HG02973 (cell line): ENCODE results near the gene BBS7.
A peak's percentile ranks its signal among the peaks of the same experiment; 100 is the strongest.

Source experiments
- ATAC-seq: cut with Tn5 transposase; IDR thresholded peaks from one replicate; pipeline ENCODE4 v1.9.1; 2021; ENCODE audit warnings: moderate library complexity; ENCODE audit not compliant: unreplicated experiment

Gene BBS7

DNA sequence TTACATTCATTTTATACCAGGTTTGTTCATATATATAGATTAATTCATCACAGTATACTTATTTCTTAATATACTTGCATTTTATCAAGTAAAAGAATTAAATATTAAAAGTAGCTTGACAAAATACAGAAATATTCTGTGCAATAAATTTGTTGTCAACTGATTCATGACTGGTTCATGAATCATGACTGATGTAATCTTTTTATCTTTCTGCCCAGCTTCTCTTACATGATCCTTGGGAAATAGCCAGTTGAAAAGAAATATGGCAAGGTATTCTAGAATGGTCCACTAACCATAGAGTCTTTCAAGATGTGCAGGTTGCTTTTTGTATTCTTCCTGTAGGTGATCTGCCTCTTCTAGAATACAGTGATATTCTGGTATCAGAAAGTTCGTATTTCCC, 42.4 kb downstream of the BBS7 start:
- no peak for ATAC-seq

DNA sequence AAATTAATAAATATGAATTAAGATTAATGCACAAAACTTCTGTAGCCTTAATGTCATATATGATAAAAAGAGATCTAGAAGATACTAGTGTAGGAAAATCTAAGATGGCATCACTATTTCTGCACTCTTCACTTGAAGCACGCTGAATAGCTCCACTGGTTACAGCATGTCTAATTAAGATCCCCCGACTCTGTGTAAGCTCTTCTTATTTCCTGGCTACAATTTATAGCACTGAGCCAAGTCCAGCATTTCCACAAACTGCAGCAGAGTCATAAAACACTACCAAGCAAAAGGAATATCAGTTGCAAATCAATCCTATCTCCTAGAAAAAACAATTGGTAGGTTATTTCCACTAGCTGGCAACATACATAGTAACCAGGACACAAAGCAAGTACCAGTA, 45.3 kb downstream of the BBS7 start:
- ATAC-seq, result no peak

- ATAC-seq, result no peak
Observed at GRCh38 chr4:121824171-121824527, 46.1 kb downstream of the BBS7 start.

- peak; percentile 90 for ATAC-seq
Observed at GRCh38 chr4:121823505-121824170, 46.6 kb downstream of the BBS7 start, which contains the start of gene CCNA2. Gene CCNA2, minus strand, starts transcription at chr4:121823883. Its CDS starts 255 bp downstream, at chr4:121823628.

GRCh38 chr4:121822796-121823504, 47.3 kb downstream of the BBS7 start:
- peak; percentile 46 for ATAC-seq

- no peak for ATAC-seq
Observed at GRCh38 chr4:121822047-121822446, 48.2 kb downstream of the BBS7 start.

- no peak for ATAC-seq
Observed at GRCh38 chr4:121819216-121819965, 50.9 kb downstream of the BBS7 start.

DNA sequence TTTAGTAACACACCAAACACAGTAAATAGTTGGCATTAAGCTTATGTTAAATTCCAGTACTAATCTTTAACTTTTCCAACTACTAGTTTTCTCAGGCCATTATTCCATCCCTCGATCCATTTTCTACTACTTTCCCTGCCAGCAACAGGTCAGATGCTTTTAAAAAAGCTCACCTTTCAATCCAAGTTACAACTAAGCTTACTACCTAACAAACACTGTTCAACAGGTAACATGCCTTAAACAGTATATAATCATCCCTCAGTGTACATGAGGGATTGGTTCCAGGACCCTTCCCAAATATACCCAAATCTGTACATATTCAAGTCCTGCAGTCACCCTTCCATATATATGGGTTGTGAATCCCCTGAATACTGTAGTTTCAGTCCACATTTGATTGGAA, 52.1 kb downstream of the BBS7 start:
- no peak for ATAC-seq

DNA sequence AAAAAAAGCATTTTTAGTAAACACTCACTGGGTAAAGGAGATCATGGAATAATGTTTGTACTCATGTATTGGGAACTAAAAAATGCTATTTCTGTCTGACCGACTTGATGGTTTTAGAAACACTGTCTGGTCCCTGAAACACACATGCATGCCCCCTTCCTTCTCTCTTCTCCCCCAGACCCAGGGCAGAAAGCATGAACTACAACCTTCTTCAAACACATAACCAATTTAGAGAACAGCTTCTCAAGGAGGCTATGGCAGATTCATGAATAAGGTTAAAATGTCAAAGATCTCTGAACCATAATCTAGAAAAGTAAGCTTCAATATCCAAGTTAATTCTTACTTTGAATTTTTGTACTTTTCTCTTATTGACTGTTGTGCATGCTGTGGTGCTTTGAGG, 52.6 kb downstream of the BBS7 start:
- no peak for ATAC-seq

DNA sequence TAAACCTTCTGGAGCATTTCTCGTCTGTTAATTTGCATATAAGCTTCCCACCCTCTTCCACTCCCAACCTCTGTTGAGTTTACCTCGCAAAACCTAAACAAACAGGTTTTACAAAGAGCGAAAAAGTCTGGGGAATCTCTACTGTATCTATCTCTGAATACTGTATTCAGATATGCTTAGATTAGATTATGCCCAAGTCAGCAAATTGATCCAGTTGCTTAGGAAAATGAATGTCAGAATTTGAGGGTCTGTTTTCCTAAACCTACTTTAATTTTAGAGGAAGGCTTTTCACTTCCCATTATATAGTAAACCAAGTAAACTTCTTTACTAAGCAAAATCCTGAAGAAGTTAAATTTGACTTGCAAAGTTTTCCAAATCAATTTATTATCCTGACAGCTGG, 53.3 kb downstream of the BBS7 start:
- no peak for ATAC-seq

DNA sequence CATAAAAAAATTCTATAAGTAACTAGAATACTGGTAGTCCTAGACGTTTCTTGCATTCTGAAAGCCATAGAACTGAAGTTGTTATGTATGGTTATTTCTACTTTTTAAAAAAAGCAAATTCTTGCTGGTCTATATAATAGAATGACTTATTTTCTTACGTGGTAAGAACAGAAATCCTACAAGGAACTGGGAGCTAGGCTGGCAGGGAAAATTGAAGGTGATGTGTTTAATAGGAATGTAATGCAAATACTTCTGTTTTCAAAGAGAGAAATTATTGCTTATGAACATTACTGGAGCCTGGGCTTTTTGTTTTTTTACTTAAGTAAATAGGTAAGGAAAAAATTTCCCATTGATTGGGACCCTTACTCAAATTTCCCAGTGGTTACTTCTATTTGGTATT, 55.5 kb downstream of the BBS7 start:
- ATAC-seq, result no peak

DNA sequence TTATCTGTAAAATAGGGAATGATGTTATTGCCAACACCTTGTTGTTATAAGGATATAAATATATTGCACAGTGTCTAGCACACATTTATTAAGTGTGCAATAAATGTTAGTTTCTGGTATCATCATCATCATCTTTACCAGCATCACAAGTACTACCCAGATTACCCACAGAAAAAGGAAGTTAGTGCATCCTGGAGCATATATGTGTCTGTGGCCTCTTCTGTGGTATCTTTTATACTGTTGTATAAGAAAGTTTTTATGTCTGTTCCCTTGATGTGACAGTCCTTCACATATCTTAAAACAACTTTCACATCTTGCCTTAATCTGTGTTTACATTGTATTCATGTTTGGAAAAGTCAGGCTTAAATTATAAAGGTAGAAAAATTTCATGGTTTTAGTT, 59.2 kb downstream of the BBS7 start:
- no peak for ATAC-seq

GRCh38 chr4:121806411-121806810, 63.9 kb downstream of the BBS7 start:
- no peak for ATAC-seq

- ATAC-seq, result no peak
Observed at GRCh38 chr4:121801715-121802075, 68.6 kb downstream of the BBS7 start.

- peak; percentile 70 for ATAC-seq
Observed at GRCh38 chr4:121800961-121801714, 69.1 kb downstream of the BBS7 start, which contains the start of gene EXOSC9. Gene EXOSC9, plus strand, starts transcription at chr4:121801323. Its CDS starts 102 bp downstream, at chr4:121801425.

GRCh38 chr4:121800638-121800960, 69.7 kb downstream of the BBS7 start:
- peak; percentile 7 for ATAC-seq

DNA sequence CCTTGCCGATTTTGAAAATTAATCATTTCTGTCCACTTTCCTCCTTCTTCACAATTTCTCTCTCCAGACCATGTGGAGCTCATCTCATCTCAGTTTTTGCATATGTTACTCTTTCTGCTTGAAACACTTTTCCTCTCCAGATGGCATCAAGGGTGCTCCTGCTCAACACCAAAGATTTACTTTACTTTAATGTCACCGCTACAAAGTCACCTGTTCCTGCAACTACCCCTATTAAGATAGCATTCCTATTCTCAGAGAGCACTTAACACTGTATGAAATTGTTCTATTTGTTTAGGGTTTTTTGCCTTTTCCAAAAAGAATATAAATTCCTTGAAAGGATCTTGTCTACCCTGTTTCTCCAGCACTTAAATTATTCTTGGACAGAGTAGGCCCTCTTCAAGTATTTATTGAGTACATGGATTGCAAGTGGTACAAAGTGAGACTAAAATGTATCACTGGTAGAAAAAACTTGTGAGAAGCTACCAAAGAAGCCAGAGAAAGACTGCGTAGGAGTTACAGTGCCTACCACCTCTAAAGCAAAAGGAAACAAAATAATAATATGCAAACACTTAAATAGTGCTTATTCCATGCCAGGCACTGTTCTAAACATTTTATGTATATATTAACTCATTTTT, 70.3 kb downstream of the BBS7 start:
- ATAC-seq, result no peak

DNA sequence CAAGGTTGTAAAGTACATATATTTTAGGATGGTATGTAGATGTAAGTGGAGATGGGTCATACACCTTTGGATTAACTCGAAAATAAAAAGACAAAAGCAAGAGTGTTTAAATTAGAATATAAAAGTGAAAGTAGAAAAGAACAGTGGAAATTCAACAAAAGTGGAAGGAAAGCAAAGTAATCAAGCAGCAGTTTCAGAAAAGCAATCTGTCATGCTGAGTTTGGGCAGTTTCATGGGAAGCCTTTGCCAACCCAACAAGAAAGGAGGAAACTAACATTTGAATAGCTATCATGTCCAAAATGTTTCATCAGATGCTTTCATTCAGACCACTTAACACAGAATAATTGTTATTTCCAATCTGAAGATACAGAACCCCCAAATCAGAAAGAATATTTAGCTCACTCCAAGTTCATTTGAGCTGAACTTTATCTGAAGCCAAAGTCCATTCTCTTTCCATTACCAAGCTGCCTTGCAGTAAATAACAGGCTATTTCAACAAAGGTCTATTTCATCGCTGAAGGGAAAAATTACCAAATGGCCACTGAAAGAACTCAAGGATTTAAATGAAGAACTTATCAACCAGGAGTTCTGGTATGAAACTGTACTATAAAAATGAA, 71.0 kb downstream of the BBS7 start:
- no peak for ATAC-seq

GRCh38 chr4:121796283-121796682, 74.0 kb downstream of the BBS7 start:
- no peak for ATAC-seq

- ATAC-seq, result no peak
Observed at GRCh38 chr4:121794505-121795188, 75.6 kb downstream of the BBS7 start.
